ENCODE measurements around the gene MAP1S.

DNA sequence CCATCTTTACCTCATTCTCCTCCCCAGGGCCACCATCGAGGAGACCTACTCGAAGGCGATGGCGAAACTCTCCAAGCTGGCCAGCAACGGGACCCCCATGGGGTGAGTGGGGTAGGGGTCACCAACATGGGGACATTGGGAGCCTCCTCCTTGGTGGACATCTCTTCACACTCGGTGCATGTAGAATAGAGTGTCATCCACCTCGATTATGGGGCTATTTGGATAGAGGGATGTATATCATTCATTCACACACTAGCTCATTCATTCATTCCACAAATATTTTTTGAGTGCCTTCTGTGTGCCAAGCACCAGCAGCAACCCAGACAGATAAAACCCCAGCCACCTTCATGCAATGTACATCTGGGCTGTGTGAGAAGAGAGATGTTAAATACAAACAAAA, 45.1 kb downstream of the MAP1S start:
- TF ChIP-seq, protein P1, sequence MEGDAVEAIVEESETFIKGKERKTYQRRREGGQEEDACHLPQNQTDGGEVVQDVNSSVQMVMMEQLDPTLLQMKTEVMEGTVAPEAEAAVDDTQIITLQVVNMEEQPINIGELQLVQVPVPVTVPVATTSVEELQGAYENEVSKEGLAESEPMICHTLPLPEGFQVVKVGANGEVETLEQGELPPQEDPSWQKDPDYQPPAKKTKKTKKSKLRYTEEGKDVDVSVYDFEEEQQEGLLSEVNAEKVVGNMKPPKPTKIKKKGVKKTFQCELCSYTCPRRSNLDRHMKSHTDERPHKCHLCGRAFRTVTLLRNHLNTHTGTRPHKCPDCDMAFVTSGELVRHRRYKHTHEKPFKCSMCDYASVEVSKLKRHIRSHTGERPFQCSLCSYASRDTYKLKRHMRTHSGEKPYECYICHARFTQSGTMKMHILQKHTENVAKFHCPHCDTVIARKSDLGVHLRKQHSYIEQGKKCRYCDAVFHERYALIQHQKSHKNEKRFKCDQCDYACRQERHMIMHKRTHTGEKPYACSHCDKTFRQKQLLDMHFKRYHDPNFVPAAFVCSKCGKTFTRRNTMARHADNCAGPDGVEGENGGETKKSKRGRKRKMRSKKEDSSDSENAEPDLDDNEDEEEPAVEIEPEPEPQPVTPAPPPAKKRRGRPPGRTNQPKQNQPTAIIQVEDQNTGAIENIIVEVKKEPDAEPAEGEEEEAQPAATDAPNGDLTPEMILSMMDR (IDR thresholded peaks at IDR 0.05): no peak
- no peak for TF ChIP-seq EZH2phosphoT487 (IDR thresholded peaks at IDR 0.05)
